A549 (cell line): Measurements from ENCODE around the gene AAK1.

Source experiments
- CHD2 ChIP-seq: fragments of 150-350 bp; IDR thresholded peaks from 2 replicates; pipeline ENCODE4 v1.6.1; 2014; ENCODE audit warnings: low read length; ENCODE audit not compliant: partially characterized antibody
- JUN ChIP-seq, 2 experiments: fragments of >200 bp; sonication (Bioruptor Twin); formaldehyde crosslinking; IDR thresholded peaks; 2 replicates in 1 of 2; 3 replicates in 1 of 2; pipeline ENCODE4 v1.6.1; 2016 to 2017
- MYC ChIP-seq: IDR thresholded peaks from 2 replicates; pipeline ENCODE4 v1.6.1; 2012; ENCODE audit warnings: mild to moderate bottlenecking, inconsistent platforms, low read length, improper control_type of control experiment, borderline replicate concordance
- NR3C1 ChIP-seq: fragments of >200 bp; sonication (Bioruptor Twin); formaldehyde crosslinking; IDR thresholded peaks from 3 replicates; pipeline ENCODE4 v1.6.1; 2017
- POLR2A ChIP-seq: IDR thresholded peaks from 2 replicates; pipeline ENCODE4 v1.6.1; 2012; ENCODE audit warnings: mild to moderate bottlenecking, low read length
- TFCP2L1 ChIP-seq: fragments of 250-450 bp; sonication (Bioruptor Pico); IDR thresholded peaks from 2 replicates; pipeline ENCODE4 v1.5.0; 2021; ENCODE audit warnings: mild to moderate bottlenecking
- TF ChIP-seq, protein P1 (sequence below): fragments of >200 bp; sonication (Bioruptor Twin); formaldehyde crosslinking; IDR thresholded peaks from 3 replicates; pipeline ENCODE4 v1.5.1; 2016

DNA sequence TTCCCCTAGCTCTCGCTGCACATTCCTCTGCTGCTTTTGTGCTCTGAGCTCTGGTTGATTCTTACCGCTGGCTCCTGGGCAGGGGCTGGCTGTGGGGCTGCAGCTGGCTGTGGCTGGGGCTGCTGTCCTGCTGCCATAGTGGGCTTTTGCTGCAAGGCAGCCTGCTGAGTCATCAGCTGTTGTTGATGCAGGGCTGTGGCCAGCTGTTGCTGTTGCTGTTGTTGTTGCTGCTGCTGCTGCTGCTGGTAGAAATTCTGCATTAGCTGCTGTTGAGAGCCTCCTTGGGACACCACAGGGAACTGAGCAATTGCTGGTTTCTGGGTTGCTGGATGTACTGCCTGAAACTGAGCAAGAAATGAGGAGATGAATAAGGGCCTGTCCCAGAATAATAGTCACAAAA, 129.1 kb downstream of the AAK1 start:
- TF ChIP-seq, protein P1, sequence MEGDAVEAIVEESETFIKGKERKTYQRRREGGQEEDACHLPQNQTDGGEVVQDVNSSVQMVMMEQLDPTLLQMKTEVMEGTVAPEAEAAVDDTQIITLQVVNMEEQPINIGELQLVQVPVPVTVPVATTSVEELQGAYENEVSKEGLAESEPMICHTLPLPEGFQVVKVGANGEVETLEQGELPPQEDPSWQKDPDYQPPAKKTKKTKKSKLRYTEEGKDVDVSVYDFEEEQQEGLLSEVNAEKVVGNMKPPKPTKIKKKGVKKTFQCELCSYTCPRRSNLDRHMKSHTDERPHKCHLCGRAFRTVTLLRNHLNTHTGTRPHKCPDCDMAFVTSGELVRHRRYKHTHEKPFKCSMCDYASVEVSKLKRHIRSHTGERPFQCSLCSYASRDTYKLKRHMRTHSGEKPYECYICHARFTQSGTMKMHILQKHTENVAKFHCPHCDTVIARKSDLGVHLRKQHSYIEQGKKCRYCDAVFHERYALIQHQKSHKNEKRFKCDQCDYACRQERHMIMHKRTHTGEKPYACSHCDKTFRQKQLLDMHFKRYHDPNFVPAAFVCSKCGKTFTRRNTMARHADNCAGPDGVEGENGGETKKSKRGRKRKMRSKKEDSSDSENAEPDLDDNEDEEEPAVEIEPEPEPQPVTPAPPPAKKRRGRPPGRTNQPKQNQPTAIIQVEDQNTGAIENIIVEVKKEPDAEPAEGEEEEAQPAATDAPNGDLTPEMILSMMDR, result no peak
- TF ChIP-seq NR3C1 (no peak), MYC (no peak), CHD2 (no peak), POLR2A (no peak), JUN (IDR thresholded peaks at IDR 0.05) (no peak), TFCP2L1 (CRISPR knock-in tag) (no peak)
